Erythroblast (primary cell): ENCODE measurements around the gene PXN.

Experiments used
- GATA1 ChIP-seq: IDR thresholded peaks from 2 replicates; pipeline ENCODE4 v1.6.1; 2011; ENCODE audit warnings: low read depth, mild to moderate bottlenecking, control low read depth, low read length, moderate library complexity
- POLR2A ChIP-seq: IDR thresholded peaks from 2 replicates; pipeline ENCODE4 v1.6.1; 2011; ENCODE audit warnings: mild to moderate bottlenecking, low read length

- TF ChIP-seq POLR2A (no peak), GATA1 (no peak)
These were observed 39.5 kb downstream of the PXN start for GRCh38 chr12:120225852-120226640.
